OCI-LY7 (cell line): ENCODE results near the gene S100PBP. TPM values are rescaled to one million over a fixed set of nuclear protein-coding genes. Genes with fewer than 3 reads are reported as not detected.

Experiments used
- BruUV-seq: library from RNA; stranded (reverse); fragments of 400-500 nt; replicated peaks from 2 replicates; lab custom pipeline; 2021; lab: Mats Ljungman, UMichigan
- CTCF ChIA-PET: fragments of 300-600 bp; sonication (Branson Sonifier 250); formaldehyde crosslinking; loops from one replicate; lab custom pipeline; 2022; ENCODE audit warnings: antibody characterized with exemption; ENCODE audit not compliant: unreplicated experiment; lab: Charles Lee
- POLR2A ChIA-PET: fragments of 300-600 bp; sonication (Branson Sonifier 250); formaldehyde crosslinking; loops from one replicate; lab custom pipeline; 2022; ENCODE audit warnings: antibody characterized with exemption; lab: Charles Lee
- DNase-seq: peaks from one replicate; pipeline ENCODE4 v3.0.0-alpha.2; 2015; ENCODE audit warnings: low spot score
- H2AFZ ChIP-seq: fragments of 200-600 bp; sonication (generic), shearing (Covaris generic); 2 replicates; pipeline ENCODE4 v1.6.1; 2014; ENCODE audit warnings: mild to moderate bottlenecking, antibody characterized with exemption, low read length, moderate library complexity
- H3K27ac ChIP-seq: fragments of 200-600 bp; sonication (generic); 2 replicates; pipeline ENCODE4 v1.5.1; 2014; ENCODE audit warnings: mixed run types, low read depth, mild to moderate bottlenecking, moderate library complexity, low read length, inconsistent platforms; ENCODE audit not compliant: poor library complexity, severe bottlenecking
- H3K36me3 ChIP-seq: fragments of 200-600 bp; sonication (generic); 2 replicates; pipeline ENCODE4 v1.6.1; 2014; ENCODE audit warnings: mild to moderate bottlenecking, antibody characterized with exemption, low read length, moderate library complexity, mixed read lengths; ENCODE audit not compliant: insufficient read depth
- H3K4me1 ChIP-seq: fragments of 200-600 bp; sonication (generic); 2 replicates; pipeline ENCODE4 v1.5.1; 2014; ENCODE audit warnings: mild to moderate bottlenecking, low read length; ENCODE audit not compliant: insufficient read depth, poor library complexity, severe bottlenecking
- H3K4me2 ChIP-seq: fragments of 200-600 bp; sonication (generic); 2 replicates; pipeline ENCODE4 v1.6.1; 2014; ENCODE audit warnings: mild to moderate bottlenecking, low read length
- H3K4me3 ChIP-seq: fragments of 200-600 bp; sonication (generic); 2 replicates; pipeline ENCODE4 v1.5.1; 2014; ENCODE audit warnings: mild to moderate bottlenecking, low read depth, low read length; ENCODE audit not compliant: poor library complexity, severe bottlenecking
- H3K79me2 ChIP-seq: fragments of 200-600 bp; sonication (generic); 2 replicates; pipeline ENCODE4 v1.6.1; 2016; ENCODE audit warnings: low read depth, mild to moderate bottlenecking, low read length, moderate library complexity, mixed read lengths; ENCODE audit not compliant: insufficient read depth
- H3K9me2 ChIP-seq: fragments of 200-600 bp; sonication (generic); 2 replicates; pipeline ENCODE4 v1.6.1; 2016; ENCODE audit warnings: mild to moderate bottlenecking, low read length, mixed read lengths; ENCODE audit not compliant: insufficient read depth
- H3K9me3 ChIP-seq: fragments of 200-600 bp; sonication (generic); 2 replicates; pipeline ENCODE4 v1.6.1; 2014; ENCODE audit warnings: mild to moderate bottlenecking, mixed run types, low read length, mixed read lengths
- H4K20me1 ChIP-seq: fragments of 200-600 bp; sonication (generic); 2 replicates; pipeline ENCODE4 v1.6.1; 2014; ENCODE audit warnings: mild to moderate bottlenecking, antibody characterized with exemption, low read length, moderate library complexity, mixed read lengths; ENCODE audit not compliant: insufficient read depth
- CTCF ChIP-seq: fragments of 200-600 bp; sonication (generic); conservative IDR thresholded peaks from 2 replicates; pipeline ENCODE4 v1.5.1; 2014; ENCODE audit warnings: mild to moderate bottlenecking, antibody characterized with exemption, low read length, moderate library complexity, mixed read lengths
- EZH2phosphoT487 ChIP-seq: fragments of 200-600 bp; sonication (generic); IDR thresholded peaks from 2 replicates; pipeline ENCODE4 v1.6.1; 2018; ENCODE audit warnings: low read depth, borderline replicate concordance, mild to moderate bottlenecking, mixed run types, antibody characterized with exemption, low read length, moderate library complexity, mixed read lengths
- intact Hi-C: fragments of 100-400 bp; cut with micrococcal nuclease; formaldehyde crosslinking; loops from one replicate; pipeline ENCODE4 v1.10.0; 2022; ENCODE audit not compliant: unreplicated experiment
- total RNA-seq, 2 experiments: library from RNA; depleted of rRNA in 1 of 2; stranded (reverse); fragments of >200 nt in 1 of 2; shearing (Covaris generic) in 1 of 2; gene quantifications; 2 replicates each; pipeline ENCODE4 v1.2.3, GENCODE V29; 2014 to 2022

The S100PBP gene
- total RNA-seq, 2 experiments from 2014 or later: 72.1 to 136 TPM

GRCh38 chr1:32897082-32898049, 79.9 kb downstream of the S100PBP start:
- POLR2A ChIA-PET: interaction anchor here (1.7 kb wide), 1 partner anchor 190 kb away, joined by 7 read pairs; no protein-coding TSS in a partner anchor
- H3K9me3 ChIP-seq: no peaks in the 10 kb centered on the region
- H3K4me3 ChIP-seq: no peak overlapping the region
- no peaks in the 10 kb centered on the region for H3K36me3 ChIP-seq
- no peak overlapping the region for H2AFZ ChIP-seq
- no peaks in the 10 kb centered on the region for H4K20me1 ChIP-seq
- no peaks in the 10 kb centered on the region for H3K9me2 ChIP-seq
- H3K4me1 ChIP-seq: peaks cover 9% of the 10 kb centered on the region
- no TSS peak for BruUV-seq
- DNase-seq: no peak
- TF ChIP-seq EZH2phosphoT487 (no peak), CTCF (no peak)
- CTCF ChIA-PET: no interaction called here
- no peaks in the 10 kb centered on the region for H3K79me2 ChIP-seq
- intact Hi-C loops: no loop called here
- no peak overlapping the region for H3K27ac ChIP-seq
- no peak overlapping the region for H3K4me2 ChIP-seq

GRCh38 chr1:32898056-32898455, 80.6 kb downstream of the S100PBP start:
- H3K9me3 ChIP-seq: no peaks in the 10 kb centered on the region
- H4K20me1 ChIP-seq: no peaks in the 10 kb centered on the region
- ChIA-PET POLR2A (interaction anchor here (1.7 kb wide), 1 partner anchor 190 kb away, joined by 7 read pairs; no protein-coding TSS in a partner anchor), CTCF (interaction anchor here (1.2 kb wide), 1 partner anchor 188 kb away, joined by 3 read pairs; no protein-coding TSS in a partner anchor)
- no peak overlapping the region for H3K4me2 ChIP-seq
- no peak overlapping the region for H3K4me3 ChIP-seq
- BruUV-seq: no TSS peak
- H3K27ac ChIP-seq: no peak overlapping the region
- intact Hi-C loops: no loop called here
- no peaks in the 10 kb centered on the region for H3K9me2 ChIP-seq
- no peak overlapping the region for H2AFZ ChIP-seq
- no peak for DNase-seq
- H3K4me1 ChIP-seq: peaks cover 5% of the 10 kb centered on the region
- H3K36me3 ChIP-seq: no peaks in the 10 kb centered on the region
- TF ChIP-seq CTCF: no peak
- TF ChIP-seq EZH2phosphoT487: no peak
- no peaks in the 10 kb centered on the region for H3K79me2 ChIP-seq
